Measurements from ENCODE around the gene COPG2.
"Not testable (repeated sequence)": the region's sequence is repeated elsewhere in the genome, so short reads cannot be mapped to it uniquely, and the experiment has no call there.

The COPG2 gene

GRCh38 chr7:130537894-130538293 is 130.7 kb downstream of the COPG2 start:
- H3K4me1 ChIP-seq (ENCODE audit: low read length); H3K4me3 ChIP-seq (ENCODE audit: low read length); H4K20me1 ChIP-seq (ENCODE audit: insufficient read depth, low read length); H3K27ac ChIP-seq (ENCODE audit: low read length); H3K4me2 ChIP-seq (ENCODE audit: low read length); H3K9ac ChIP-seq (ENCODE audit: low read length); H2AFZ ChIP-seq (ENCODE audit: low read depth, low read length); H3K79me2 ChIP-seq (ENCODE audit: low read length); H3K27me3 ChIP-seq (ENCODE audit: low read depth, low read length); H3K36me3 ChIP-seq (replicated peaks; ENCODE audit: low read depth, low read length); H3K9me3 ChIP-seq (ENCODE audit: insufficient read depth, low read length): not testable (repeated sequence)

- H3K4me3 ChIP-seq (ENCODE audit: low read length) = no peak overlapping the region
- TF ChIP-seq EZH2phosphoT487 (IDR thresholded peaks at IDR 0.05; ENCODE audit: low read depth) (no peak), CTCF (IDR thresholded peaks at IDR 0.05; ENCODE audit: low read depth, low read length) (no peak)
- H3K36me3 ChIP-seq (replicated peaks; ENCODE audit: low read depth, low read length) = no peaks in the 10 kb centered on the region
- H3K27ac ChIP-seq (ENCODE audit: low read length) = no peak overlapping the region
- no peaks in the 10 kb centered on the region for H3K9me3 ChIP-seq (ENCODE audit: insufficient read depth, low read length)
- no peaks in the 10 kb centered on the region for H3K79me2 ChIP-seq (ENCODE audit: low read length)
- H3K27me3 ChIP-seq (ENCODE audit: low read depth, low read length) = no peaks in the 10 kb centered on the region
- H4K20me1 ChIP-seq (ENCODE audit: insufficient read depth, low read length) = no peaks in the 10 kb centered on the region
- H3K9ac ChIP-seq (ENCODE audit: low read length) = no peak overlapping the region
- no peak overlapping the region for H2AFZ ChIP-seq (ENCODE audit: low read depth, low read length)
- no peak overlapping the region for H3K4me2 ChIP-seq (ENCODE audit: low read length)
- no peaks in the 10 kb centered on the region for H3K4me1 ChIP-seq (ENCODE audit: low read length)
These were observed 139.1 kb downstream of the COPG2 start for GRCh38 chr7:130529417-130529816.

- not testable (repeated sequence) for H3K9ac ChIP-seq (ENCODE audit: low read length); H3K27me3 ChIP-seq (ENCODE audit: low read depth, low read length); H3K36me3 ChIP-seq (replicated peaks; ENCODE audit: low read depth, low read length); H3K4me2 ChIP-seq (ENCODE audit: low read length); H4K20me1 ChIP-seq (ENCODE audit: insufficient read depth, low read length); H3K4me3 ChIP-seq (ENCODE audit: low read length); H3K9me3 ChIP-seq (ENCODE audit: insufficient read depth, low read length); H2AFZ ChIP-seq (ENCODE audit: low read depth, low read length); H3K4me1 ChIP-seq (ENCODE audit: low read length); H3K27ac ChIP-seq (ENCODE audit: low read length); H3K79me2 ChIP-seq (ENCODE audit: low read length)
These were observed 140.7 kb downstream of the COPG2 start for GRCh38 chr7:130527752-130528355.

- Histone ChIP-seq H3K4me3 (ENCODE audit: low read length) (no peak overlapping the region), H3K27me3 (ENCODE audit: low read depth, low read length) (no peaks in the 10 kb centered on the region), H3K4me2 (ENCODE audit: low read length) (no peak overlapping the region), H2AFZ (ENCODE audit: low read depth, low read length) (no peak overlapping the region), H4K20me1 (ENCODE audit: insufficient read depth, low read length) (no peaks in the 10 kb centered on the region), H3K79me2 (ENCODE audit: low read length) (no peaks in the 10 kb centered on the region), H3K9ac (ENCODE audit: low read length) (no peak overlapping the region), H3K4me1 (ENCODE audit: low read length) (no peaks in the 10 kb centered on the region), H3K27ac (ENCODE audit: low read length) (no peak overlapping the region), H3K36me3 (replicated peaks; ENCODE audit: low read depth, low read length) (no peaks in the 10 kb centered on the region), H3K9me3 (ENCODE audit: insufficient read depth, low read length) (no peaks in the 10 kb centered on the region)
- TF ChIP-seq EZH2phosphoT487 (IDR thresholded peaks at IDR 0.05; ENCODE audit: low read depth) = no peak
- no peak for TF ChIP-seq CTCF (IDR thresholded peaks at IDR 0.05; ENCODE audit: low read depth, low read length)
These were observed 143.9 kb downstream of the COPG2 start for GRCh38 chr7:130524628-130525027.

- not testable (repeated sequence) for H4K20me1 ChIP-seq (ENCODE audit: insufficient read depth, low read length); H3K4me2 ChIP-seq (ENCODE audit: low read length); H3K4me1 ChIP-seq (ENCODE audit: low read length); H3K4me3 ChIP-seq (ENCODE audit: low read length); H3K79me2 ChIP-seq (ENCODE audit: low read length); H3K27ac ChIP-seq (ENCODE audit: low read length); H3K36me3 ChIP-seq (replicated peaks; ENCODE audit: low read depth, low read length); H3K9me3 ChIP-seq (ENCODE audit: insufficient read depth, low read length); H2AFZ ChIP-seq (ENCODE audit: low read depth, low read length); H3K27me3 ChIP-seq (ENCODE audit: low read depth, low read length); H3K9ac ChIP-seq (ENCODE audit: low read length)
These were observed 144.9 kb downstream of the COPG2 start for GRCh38 chr7:130523519-130524125.
